Inflammatory macrophage treated with lipopolysaccharide for 4 hours (primary cell): ENCODE results near the gene EHMT1.
"Not testable (repeated sequence)": the region's sequence is repeated elsewhere in the genome, so short reads cannot be mapped to it uniquely, and the experiment has no call there.

ENCODE experiments used
- DNase-seq: peaks from one replicate; pipeline ENCODE4 v3.0.0-alpha.2; 2020

EHMT1 gene

DNA sequence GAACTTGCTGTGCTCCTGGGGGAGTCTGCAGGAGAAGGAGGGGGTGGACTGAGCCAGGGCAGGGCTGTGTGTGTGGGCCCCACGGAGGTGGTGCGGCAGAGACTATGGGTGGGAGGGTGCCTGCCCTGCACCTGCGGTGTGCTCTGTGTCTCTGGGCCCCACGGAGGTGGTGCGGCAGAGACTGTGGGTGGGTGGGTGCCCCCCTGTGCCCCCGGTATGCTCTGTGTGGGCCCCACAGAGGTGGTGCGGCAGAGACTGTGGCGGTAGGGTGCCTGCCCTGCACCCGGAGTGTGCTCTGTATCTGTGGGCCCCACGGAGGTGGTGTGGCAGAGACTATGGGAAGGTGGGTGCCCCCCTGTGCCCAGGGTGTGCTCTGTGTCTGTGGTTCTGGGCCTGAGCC, 103.7 kb downstream of the EHMT1 start:
- no peak for DNase-seq

DNA sequence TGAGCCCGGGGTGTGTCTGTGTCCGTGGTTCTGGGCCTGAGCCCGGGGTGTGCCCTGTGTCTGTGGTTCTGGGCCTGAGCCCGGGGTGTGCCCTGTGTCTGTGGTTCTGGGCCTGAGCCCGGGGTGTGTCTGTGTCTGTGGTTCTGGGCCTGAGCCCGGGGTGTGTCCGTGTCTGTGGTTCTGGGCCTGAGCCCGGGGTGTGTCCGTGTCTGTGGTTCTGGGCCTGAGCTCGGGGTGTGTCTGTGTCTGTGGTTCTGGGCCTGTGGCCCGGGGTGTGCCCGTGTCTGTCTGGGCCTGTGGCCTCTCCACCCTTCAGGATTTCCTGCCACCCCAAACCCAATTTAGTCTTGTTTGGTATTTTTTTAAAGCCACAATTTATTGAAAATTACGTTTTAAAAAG, 104.6 kb downstream of the EHMT1 start:
- not testable (repeated sequence) for DNase-seq

DNA sequence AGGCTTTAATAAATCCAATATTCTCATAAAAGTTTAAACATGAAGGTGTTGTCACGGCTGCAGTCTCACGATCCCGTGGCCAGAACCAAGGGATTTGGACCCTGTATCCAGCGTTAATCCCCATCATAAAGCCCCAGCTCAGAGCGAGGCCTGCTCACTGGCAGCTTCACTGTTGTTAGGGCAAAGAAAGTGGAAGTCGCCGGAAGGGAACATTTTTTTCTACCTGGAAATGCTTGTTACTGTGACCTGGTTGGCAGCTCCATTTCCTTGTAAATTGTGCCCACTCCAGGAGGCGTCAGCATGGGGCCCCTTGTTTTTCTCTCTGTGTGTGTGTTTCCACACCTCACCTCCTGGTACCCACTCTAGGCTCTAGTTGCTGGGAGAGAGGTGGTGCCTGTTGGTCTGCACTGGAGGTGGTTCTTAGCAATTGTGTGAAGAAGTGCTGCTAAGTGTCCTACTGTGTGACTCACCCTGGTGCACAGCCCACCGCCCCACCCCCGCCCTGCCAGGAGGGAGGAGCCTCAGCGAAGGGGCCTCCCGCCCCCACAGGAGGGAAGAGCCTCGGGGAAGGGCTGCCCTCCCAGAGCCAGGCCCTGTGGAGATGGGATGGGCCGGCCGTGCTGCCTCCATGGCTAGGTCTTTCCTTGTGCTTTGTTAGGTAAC, 105.1 kb downstream of the EHMT1 start:
- no peak for DNase-seq

DNA sequence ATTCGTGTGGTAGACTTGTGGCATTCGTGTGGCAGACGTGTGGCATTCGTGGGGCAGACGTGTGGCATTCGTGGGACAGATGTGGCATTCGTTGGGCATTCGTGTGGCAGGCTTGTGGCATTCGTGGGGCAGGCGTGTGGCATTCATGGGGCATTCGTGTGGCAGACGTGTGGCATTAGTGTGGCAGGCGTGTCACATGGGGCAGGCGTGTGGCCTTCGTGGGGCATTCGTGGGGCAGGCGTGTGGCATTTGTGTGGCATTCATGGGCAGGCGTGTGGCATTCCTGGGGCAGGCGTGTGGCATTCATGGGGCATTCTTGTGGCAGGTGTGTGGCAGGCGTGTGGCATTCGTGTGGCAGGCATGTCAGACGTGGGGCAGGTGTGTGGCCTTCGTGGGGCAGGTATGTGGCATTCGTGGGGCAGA, 106.0 kb downstream of the EHMT1 start:
- DNase-seq, result no peak

DNA sequence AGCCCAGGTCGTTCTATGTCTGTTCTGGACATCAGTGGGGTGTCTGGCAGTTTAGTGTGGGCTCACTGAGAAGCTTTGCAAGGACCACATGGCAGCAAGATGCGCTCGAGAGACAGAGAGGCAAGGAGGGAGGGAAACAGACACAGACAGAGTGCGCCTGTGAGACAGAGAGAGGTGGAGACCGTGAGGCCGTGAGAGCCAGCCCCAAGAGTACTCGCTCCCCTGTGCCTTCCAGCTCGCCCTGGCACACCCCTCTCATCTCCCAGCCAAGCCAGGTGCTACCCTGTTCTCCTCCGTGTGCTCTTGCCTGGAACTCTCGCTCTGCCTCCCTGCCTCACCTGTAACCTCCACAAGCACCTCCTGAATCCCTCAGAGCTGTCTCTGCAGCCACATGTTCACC, 106.8 kb downstream of the EHMT1 start:
- DNase-seq, result no peak

DNA sequence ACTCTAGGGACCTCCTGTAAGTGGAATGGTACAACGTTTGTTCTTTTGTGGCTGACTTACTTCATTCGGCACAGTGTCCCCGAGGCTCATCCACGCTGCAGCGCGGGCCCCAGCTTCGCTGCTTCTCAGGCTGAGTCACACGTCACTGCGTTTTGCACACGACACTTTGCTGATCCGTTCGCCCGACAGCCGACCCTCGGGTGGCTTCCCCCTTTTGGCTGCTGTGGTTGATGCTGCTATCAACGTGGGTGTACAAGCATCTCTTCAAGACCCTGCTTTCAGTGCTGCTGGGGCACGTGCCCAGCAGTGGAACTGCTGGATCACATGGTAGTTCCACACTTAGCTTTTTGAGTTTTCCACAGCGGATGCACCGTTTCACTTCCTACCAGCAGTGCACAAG, 107.5 kb downstream of the EHMT1 start:
- DNase-seq, result not testable (repeated sequence)

DNA sequence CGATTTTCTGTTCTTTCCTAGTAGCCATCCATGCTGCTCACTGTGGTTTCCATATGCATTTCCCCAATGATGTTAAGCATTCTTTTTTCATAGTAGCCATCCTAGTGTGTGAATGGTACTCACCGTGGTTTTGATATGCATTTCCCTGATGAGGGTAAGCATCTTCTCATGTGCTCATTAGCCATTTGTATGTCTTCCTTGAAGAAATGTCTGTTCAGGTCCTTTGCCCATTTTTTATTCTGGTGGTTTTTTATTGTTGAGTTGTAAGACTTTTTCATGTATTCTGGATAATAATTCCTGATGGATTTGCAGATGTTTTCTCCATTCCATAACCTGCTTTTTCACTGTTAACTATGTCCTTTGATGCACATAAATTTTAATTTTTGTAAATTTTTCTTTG, 108.0 kb downstream of the EHMT1 start:
- DNase-seq, result no peak

DNA sequence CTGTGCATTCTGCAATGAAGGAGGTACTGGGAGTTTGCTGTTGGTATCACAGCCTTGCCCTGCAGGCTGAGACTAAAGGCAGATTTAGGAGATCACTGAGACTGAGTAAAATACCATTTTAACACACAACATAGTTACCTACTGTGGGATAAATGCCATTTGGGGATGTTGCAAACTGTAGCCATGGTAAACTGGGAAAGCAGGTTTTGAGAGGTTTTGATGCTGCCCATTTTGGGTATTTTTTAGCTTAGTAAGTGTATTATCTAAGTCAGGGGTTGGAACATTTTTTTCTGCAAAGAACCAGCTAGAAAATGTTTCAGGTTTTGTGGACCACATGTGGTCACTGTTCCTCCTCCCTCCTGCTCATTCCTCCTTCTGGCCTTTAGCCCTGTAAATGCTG, 108.9 kb downstream of the EHMT1 start:
- DNase-seq, result no peak

DNA sequence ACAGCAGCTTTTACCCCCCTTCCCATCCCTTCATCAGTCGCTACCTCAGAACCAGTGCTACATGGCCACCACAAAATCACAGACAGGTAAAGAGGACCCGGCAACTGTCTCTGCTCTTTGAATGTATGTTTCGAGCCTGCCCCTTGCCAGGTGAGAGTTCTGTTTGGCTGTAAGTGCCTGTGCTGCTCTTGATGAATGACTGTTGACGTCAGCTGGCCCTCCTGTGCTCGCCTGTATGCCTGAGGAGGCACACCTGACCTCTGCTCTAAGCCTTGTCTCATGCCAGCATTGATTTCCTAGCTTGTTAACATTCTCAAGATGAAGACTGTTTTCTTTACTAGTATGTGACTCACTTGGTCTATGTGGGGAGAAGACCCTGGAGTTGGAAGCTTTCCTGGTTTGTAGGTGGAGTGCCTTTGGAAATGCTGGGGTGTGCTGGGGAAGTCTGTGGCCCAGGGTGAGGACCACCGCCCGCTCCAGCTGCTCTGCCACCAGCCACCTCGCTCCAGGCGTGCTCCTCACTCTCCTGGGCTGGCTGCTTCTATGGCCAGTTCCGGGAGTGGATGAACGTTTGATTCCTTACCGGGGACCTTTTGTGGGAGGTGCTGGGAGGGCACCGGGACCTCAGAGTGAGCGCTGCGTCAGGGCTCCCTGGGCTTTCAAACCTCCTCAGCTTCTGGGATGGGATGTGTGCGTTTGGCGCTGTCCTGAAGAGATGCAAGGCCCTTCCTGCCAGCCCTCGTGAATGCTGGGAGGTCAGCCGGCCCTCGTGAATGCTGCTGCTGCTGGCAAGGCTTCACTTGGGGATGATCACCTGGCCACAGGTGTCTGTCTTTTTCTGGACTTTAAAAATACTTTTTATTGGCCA, 109.9 kb downstream of the EHMT1 start:
- no peak for DNase-seq

DNA sequence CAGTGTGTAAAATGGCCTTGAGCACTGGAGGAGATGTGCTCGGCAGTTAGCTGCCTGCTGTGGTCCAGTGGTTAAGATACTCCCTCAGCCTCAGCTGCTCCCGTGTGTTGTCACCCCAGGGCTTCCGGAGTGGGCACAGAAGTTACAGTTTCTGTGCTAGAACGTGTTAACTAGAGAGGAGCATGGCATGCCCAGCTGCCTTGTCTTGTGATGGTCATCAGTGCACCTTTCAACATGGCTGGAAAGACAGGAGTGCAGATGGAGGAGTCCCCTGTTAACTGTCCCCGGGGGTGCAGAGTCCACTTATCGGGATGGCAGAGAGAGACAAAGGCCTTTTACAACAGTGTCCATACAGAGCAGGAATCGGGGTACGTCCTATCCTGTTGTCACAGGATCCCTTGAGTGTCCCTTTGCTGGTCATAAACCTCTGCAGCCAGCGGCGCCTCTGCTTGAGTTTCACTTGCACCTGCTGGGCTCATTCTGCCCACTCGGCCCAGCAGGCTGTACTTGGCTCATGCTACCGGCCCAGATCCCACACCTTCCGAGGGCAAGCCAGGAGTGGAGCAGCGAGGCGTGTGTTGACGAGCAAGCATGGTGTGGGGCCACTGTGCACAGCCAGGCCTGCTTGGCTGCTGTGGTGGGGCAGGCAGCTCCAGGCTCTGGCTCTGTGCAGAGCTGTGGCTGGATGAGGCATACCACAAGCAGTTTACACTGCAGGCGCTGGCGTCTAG, 112.6 kb downstream of the EHMT1 start:
- DNase-seq, result no peak

DNA sequence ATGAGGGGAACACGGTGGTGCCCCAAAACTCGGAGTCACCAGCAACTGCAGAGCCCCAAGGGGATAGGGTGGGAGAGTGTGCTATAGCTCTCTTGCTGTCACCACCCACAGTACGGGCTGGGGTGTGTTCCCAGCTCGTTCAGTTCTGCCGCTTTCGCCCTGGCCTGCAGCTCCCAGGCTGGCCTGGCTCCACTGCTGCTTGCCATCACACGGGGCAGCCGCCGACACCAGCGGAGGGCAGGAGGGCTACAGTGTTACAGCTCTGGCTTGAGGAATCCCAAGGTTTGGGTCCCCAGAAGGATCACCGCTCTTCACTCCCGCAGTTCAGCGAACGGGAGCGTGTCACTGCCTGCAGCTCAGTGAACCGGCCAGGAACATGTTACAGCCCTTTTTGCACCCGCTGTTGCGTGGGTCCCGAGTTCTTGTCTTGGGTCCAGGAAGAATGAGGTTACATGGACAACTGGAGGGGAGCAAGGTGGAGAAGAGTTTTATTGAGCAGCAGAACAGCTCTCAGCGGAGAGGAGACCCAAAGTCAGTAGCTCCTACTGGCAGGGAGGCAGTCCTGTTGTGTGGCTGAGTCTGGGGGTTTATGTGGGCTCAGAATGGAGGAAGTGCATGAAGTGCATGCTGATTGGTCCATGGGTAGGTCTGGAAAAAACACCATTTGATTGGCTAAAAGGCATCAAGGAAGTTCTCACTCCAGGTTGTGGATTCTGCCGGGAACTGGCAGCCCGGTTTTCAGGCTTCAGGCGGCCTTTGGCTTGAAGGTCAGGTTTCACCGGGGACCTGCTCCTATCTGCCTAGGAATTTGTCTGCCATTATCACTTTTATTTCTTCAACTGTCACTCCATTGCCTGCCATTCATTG, 113.4 kb downstream of the EHMT1 start:
- no peak for DNase-seq

DNA sequence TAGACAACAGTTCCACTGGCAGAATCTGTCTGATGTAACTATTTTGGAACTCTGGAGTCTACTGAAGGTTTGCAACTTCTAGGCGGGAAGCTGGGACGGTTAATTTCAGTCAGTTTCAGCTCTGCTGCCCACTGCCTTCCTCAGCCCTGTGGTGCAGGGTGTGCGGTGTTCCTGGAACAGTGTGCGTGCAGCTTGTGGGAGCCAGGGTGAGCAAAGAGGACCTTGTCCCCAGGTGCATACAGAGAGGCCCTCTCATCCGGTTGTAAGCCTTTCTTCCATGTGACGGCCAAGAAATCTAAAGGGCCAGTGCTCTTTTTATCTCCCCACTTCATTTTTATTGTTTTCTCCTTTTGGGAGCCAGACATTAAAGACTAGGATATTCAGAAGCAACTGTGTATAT, 114.6 kb downstream of the EHMT1 start:
- DNase-seq, result no peak

DNA sequence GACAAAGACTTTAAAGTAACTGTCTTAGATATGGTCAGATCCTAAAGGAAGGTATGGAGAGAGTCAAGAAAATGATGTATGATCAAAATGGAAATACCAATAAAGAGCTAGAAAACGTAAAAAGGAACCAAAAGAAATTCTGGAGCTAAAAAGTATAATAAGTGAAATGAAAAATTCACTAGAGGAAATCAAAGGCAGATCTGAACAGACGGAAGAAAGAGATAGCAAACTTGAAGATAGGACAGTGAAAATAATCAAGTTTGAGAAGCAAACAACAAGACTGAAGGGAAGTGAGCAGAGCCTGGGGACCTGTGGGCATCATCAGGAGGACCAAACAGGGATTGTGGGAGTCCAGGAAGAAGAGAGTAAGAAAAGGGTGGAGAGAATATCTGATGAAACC, 115.4 kb downstream of the EHMT1 start:
- no peak for DNase-seq

DNA sequence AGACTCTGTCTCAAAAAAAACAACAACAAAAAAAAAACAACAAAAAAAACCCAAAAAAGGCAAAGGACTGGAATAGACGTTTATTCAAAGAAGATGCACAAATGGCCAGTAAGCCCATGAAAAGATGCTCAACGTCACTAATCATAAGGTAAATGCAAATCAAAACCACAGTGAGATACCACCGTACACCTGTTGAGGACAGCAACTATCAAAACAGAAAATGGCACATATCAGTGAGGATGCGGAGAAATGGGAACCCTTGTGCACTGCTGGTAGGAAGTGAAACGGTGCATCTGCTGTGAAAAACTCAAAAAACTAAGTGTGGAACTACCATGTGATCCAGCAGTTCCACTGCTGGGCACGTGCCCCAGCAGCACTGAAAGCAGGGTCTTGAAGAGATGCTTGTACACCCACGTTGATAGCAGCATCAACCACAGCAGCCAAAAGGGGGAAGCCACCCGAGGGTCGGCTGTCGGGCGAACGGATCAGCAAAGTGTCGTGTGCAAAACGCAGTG, 119.4 kb downstream of the EHMT1 start:
- DNase-seq, result not testable (repeated sequence)

DNA sequence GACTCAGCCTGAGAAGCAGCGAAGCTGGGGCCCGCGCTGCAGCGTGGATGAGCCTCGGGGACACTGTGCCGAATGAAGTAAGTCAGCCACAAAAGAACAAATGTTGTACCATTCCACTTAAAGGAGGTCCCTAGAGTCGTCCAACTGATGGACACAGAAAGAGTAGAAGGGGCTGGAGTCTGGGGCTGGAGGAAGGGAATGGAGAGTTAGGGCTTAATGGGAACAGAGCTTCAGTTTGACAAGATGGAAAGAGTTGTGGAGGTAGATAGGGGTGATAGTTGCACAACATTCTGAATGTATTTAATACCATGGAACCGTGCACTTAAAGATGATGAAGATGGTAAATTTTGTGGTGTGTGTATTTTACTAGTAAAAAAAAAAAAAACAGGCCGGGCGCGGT, 119.9 kb downstream of the EHMT1 start:
- no peak for DNase-seq

DNA sequence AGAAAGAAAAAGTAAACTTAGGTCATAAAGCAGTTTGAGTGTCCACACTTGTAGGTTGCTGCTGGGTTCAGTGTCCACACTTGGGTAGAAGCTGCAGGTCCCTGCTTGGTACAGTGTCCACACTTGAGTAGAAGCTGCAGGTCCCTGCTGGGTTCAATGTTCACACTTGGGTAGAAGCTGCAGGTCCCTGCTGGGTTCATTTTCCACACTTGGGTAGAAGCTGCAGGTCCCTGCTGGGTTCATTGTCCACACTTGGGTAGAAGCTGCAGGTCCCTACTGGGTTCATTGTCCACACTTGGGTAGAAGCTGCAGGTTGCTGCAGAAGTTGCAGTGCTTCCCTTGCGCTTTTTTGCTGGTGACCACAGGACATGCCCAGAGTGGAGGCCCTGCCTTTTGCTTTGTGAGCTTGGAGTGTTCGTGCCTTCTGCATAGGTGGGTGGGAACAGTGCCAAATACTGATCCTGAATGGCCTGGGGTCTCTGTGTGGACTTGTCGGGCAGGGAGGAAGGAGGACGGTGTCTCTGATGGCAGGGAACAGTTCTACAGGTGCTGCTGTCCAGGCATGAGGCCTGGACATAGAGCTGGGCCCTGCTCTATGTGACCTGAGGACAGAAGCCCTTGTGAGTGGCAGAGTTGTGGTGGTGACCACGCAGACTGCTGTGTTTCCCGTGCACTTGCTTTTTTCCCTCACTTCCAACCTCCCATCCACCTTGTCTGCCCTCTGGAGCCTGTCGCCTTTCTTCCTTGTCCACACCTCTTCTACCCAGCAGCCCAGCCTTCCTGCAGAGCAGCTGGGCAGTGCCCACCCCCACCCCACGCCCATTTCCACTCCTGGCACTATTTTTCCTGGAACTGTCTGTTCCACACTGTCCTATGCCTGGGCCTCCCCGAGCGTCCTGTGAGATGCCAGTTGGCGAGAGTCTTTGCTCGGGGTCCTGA, 120.8 kb downstream of the EHMT1 start:
- DNase-seq, result no peak

DNA sequence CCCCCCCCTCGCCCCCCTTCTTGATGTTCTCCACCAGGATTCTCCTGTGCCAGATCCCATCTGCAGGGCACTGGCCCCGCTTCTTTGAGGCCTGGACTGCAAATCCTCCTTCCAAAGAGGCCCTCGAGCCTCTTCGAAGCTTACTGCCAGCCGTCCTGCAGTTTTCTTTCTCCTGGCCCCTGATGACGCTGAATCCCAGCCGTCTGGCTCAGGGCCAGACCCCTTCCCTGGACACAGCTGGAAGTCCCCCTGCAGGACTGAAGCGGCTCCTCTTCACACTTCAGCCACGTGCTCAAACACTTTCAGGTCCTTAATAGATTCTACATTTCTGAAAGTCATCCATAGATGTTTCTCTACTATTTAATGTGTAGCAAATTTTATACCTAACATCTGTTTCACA, 121.5 kb downstream of the EHMT1 start:
- DNase-seq, result no peak

DNA sequence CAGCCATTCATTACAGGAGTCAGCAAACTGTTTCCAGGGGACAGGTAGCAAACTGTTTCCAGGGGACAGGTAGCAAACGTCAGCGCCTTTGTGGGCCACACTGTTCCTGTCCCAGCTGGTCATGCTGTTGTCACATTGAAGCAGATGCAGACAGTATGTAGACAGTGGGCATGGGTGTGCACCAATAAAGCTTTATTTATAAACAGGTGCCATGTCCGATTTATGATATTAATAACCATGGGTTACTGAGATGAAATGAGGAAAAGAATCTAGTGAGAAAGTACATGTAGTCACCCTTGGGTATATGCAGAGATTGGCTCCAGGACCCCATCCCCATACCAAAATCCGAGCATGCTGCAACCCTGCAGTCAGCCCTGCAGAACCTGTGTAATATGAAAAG, 122.5 kb downstream of the EHMT1 start:
- no peak for DNase-seq

DNA sequence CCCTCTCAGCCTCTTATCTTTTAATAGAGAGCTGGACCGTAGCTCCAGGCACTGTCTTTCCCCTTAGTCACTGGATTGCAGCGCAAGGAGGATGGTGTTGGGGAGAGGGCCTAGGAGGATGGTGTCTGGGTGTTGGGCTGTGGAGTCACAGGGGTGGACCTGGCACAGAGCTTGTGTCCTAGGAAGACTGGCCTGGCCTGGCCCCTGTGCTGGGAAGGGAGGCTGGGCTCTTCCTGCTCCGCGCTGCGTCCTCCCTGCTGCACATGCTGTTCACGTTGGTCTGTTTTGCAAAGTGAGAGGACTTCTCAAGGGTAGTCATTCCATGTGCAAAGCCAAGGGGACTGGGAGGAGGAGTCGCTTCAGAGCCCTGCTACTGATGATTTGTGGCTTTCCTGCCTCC, 123.9 kb downstream of the EHMT1 start:
- no peak for DNase-seq

DNA sequence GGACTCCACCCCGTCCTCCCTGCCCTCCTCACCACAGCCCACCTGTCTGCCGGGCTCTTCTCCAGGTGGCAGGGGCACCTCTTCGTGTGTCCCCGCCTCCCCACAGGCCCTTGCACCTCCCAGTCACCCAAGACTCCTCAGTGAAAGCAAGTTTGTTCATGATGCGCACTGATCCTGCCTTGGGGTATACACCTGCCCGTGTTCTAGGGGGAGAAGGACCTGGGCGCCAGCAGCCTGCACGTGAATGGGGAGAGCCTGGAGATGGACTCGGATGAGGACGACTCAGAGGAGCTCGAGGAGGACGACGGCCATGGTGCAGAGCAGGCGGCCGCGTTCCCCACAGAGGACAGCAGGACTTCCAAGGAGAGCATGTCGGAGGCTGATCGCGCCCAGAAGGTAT, 124.9 kb downstream of the EHMT1 start:
- DNase-seq, result no peak

DNA sequence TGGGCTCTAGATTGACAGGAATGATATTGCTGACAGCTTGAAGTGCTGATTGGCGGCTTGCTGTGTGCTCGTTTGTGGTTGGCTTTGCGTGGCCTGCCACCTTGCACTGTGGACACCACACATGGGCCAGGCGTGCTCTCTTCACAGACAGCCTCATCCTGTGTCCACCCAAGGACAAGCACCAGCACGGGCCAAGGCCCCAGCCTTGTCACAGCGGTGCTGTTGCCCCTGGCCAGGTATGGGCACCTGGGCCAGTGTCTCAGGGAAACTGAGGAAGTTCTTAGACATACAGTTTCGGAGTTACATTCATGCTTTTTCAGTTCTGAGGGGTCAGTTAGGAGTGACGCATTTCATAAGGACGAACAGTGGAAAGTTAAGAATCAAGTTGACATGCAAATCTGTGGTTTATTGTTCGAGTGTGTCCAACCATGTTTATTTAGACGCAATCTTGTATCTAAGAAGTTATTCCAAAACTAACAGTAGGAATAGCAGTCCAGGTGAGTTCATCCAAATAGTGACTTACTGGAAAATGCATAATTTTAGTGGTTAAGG, 125.9 kb downstream of the EHMT1 start:
- DNase-seq, result no peak
